ENCODE measurements around the gene RPL31. TPM values are rescaled to one million over a fixed set of nuclear protein-coding genes. Genes with fewer than 3 reads are reported as not detected.

Gene RPL31
- total and polyA plus RNA-seq, 2 donors (not counting 1 experiment from before 2014, with no cell fraction given), result 1,159 to 2,636 TPM

DNA sequence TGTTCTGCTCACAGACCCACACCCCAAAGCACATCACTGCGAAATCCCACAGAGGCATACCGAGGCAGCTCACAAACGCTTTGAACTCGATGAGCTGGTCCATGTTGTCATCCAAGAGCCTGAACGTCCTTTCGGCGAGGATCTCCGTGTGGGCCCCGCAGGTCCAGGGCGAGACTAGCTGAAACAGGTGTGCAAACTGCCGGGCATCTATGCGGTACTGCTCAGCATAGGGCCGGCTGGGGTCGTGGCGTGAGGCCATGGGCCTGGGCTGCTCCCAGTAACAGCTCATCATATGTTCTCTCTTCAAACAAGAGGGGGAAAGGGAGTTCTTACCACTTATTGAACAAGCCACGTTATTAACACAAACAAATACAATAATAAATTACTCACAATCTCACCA is 20.1 kb downstream of the RPL31 start:
- H3K27me3 ChIP-seq (ENCODE audit: control insufficient read depth, insufficient read depth, low read length), result no peaks in the 10 kb centered on the region
- no peak for TF ChIP-seq EZH2 (IDR thresholded peaks at IDR 0.05; ENCODE audit: low read length, missing control alignments)
- TF ChIP-seq, protein P1, sequence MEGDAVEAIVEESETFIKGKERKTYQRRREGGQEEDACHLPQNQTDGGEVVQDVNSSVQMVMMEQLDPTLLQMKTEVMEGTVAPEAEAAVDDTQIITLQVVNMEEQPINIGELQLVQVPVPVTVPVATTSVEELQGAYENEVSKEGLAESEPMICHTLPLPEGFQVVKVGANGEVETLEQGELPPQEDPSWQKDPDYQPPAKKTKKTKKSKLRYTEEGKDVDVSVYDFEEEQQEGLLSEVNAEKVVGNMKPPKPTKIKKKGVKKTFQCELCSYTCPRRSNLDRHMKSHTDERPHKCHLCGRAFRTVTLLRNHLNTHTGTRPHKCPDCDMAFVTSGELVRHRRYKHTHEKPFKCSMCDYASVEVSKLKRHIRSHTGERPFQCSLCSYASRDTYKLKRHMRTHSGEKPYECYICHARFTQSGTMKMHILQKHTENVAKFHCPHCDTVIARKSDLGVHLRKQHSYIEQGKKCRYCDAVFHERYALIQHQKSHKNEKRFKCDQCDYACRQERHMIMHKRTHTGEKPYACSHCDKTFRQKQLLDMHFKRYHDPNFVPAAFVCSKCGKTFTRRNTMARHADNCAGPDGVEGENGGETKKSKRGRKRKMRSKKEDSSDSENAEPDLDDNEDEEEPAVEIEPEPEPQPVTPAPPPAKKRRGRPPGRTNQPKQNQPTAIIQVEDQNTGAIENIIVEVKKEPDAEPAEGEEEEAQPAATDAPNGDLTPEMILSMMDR (conservative IDR thresholded peaks at IDR 0.05 in 1 of 2, IDR thresholded peaks at IDR 0.05 in 1 of 2; ENCODE audit: low read depth in 1 of 2, low read length in 2 of 2), result no peak
- H2AFZ ChIP-seq (ENCODE audit: low read length), result no peak overlapping the region
- H4K20me1 ChIP-seq (ENCODE audit: control insufficient read depth, extremely low read depth, insufficient read depth, low read length), result no peaks in the 10 kb centered on the region
- no peak overlapping the region for H3K9ac ChIP-seq (ENCODE audit: insufficient read depth, low read length)
- no peak overlapping the region for H3K4me3 ChIP-seq (replicated peaks in 1 of 4; ENCODE audit: control extremely low read depth in 1 of 4, insufficient read depth in 1 of 4, low read depth in 3 of 4, low read length in 4 of 4)
- no peaks in the 10 kb centered on the region for H3K79me2 ChIP-seq (ENCODE audit: control insufficient read depth, insufficient read depth, low read length)
- no peak overlapping the region for H3K27ac ChIP-seq (ENCODE audit: insufficient read depth, low read length)
- no peaks in the 10 kb centered on the region for H3K9me3 ChIP-seq (ENCODE audit: control insufficient read depth, insufficient read depth, low read depth, low read length)
- no peaks in the 10 kb centered on the region for H3K36me3 ChIP-seq (ENCODE audit: control insufficient read depth, insufficient read depth, low read length)
- no peak for DNase-seq (ENCODE audit: low read depth in 2 of 2)
- no peaks in the 10 kb centered on the region for H3K4me1 ChIP-seq (ENCODE audit: control insufficient read depth, extremely low read depth, insufficient read depth, low read length)
- no peak overlapping the region for H3K4me2 ChIP-seq (ENCODE audit: extremely low read depth, insufficient read depth, low read length)

DNA sequence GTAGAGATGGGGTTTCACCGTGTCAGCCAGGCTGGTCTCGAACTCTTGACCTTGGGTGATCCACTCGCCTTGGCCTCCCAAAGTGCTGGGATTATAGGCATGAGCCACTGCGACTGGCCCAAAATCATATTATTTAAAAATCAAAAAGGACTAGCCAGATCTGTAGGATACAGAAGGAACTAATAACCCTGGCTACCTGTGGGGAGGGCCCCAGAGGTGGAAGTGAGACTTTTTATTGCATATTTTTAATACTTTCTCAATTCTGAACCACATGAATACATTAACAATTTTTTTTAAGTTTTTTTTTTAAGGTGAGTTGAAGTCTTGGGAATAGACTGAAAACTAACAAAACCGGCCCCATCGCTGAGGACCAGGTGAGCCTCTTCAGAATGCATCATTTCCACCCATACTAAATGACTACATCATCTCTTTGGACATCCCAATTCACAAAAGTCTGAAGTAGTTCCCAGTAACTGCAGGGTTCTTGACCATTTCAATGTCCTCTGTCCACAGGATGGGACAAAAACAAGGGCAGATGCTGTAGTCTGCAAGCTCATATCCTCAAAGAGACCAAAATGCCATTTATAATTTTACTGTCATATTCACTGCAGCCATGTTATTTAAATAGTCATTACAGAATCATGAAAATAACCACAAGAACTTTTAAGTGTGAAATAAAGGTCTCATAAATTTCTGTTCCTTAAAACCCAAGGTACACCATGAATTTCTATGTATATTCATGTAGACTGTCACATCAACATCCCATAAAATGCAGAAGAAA is 21.4 kb downstream of the RPL31 start:
- no peak for TF ChIP-seq EZH2 (IDR thresholded peaks at IDR 0.05; ENCODE audit: low read length, missing control alignments)
- TF ChIP-seq, protein P1 (conservative IDR thresholded peaks at IDR 0.05 in 1 of 2, IDR thresholded peaks at IDR 0.05 in 1 of 2; ENCODE audit: low read depth in 1 of 2, low read length in 2 of 2), result no peak
- no peaks in the 10 kb centered on the region for H4K20me1 ChIP-seq (ENCODE audit: control insufficient read depth, extremely low read depth, insufficient read depth, low read length)
- no peaks in the 10 kb centered on the region for H3K79me2 ChIP-seq (ENCODE audit: control insufficient read depth, insufficient read depth, low read length)
- no peak overlapping the region for H3K4me2 ChIP-seq (ENCODE audit: extremely low read depth, insufficient read depth, low read length)
- H3K9ac ChIP-seq (ENCODE audit: insufficient read depth, low read length), result no peak overlapping the region
- no peaks in the 10 kb centered on the region for H3K27me3 ChIP-seq (ENCODE audit: control insufficient read depth, insufficient read depth, low read length)
- no peaks in the 10 kb centered on the region for H3K36me3 ChIP-seq (ENCODE audit: control insufficient read depth, insufficient read depth, low read length)
- H3K4me3 ChIP-seq (replicated peaks in 1 of 4; ENCODE audit: control extremely low read depth in 1 of 4, insufficient read depth in 1 of 4, low read depth in 3 of 4, low read length in 4 of 4), result no peak overlapping the region
- H3K4me1 ChIP-seq (ENCODE audit: control insufficient read depth, extremely low read depth, insufficient read depth, low read length), result no peaks in the 10 kb centered on the region
- DNase-seq (ENCODE audit: low read depth in 2 of 2), result no peak
- H3K9me3 ChIP-seq (ENCODE audit: control insufficient read depth, insufficient read depth, low read depth, low read length), result no peaks in the 10 kb centered on the region
- H3K27ac ChIP-seq (ENCODE audit: insufficient read depth, low read length), result no peak overlapping the region
- no peak overlapping the region for H2AFZ ChIP-seq (ENCODE audit: low read length)

DNA sequence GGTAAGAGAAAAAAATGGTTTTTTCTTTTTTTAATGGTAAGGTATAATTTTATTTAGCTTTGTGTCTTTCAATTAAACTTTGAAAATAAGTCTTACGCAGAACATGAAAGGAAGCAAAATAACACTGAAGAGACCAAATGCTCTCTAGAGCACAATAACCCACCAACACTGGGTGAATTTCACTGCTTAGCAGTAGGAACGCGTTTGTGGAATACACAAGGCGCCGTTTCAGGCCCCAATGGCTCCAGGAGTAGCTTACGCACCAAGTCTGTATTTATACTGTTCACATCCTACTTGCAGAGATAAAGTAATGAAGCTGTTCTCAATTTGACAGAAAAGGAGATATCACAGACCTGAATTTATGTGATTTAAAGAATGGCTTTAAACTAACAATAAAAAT is 23.5 kb downstream of the RPL31 start:
- Histone ChIP-seq H4K20me1 (ENCODE audit: control insufficient read depth, extremely low read depth, insufficient read depth, low read length) (no peaks in the 10 kb centered on the region), H3K4me1 (ENCODE audit: control insufficient read depth, extremely low read depth, insufficient read depth, low read length) (no peaks in the 10 kb centered on the region), H3K4me2 (ENCODE audit: extremely low read depth, insufficient read depth, low read length) (no peak overlapping the region), H3K27me3 (ENCODE audit: control insufficient read depth, insufficient read depth, low read length) (no peaks in the 10 kb centered on the region), H3K9ac (ENCODE audit: insufficient read depth, low read length) (no peak overlapping the region), H3K4me3 (replicated peaks in 1 of 4; ENCODE audit: control extremely low read depth in 1 of 4, insufficient read depth in 1 of 4, low read depth in 3 of 4, low read length in 4 of 4) (no peak overlapping the region), H3K36me3 (ENCODE audit: control insufficient read depth, insufficient read depth, low read length) (no peaks in the 10 kb centered on the region), H3K79me2 (ENCODE audit: control insufficient read depth, insufficient read depth, low read length) (no peaks in the 10 kb centered on the region), H2AFZ (ENCODE audit: low read length) (no peak overlapping the region), H3K27ac (ENCODE audit: insufficient read depth, low read length) (no peak overlapping the region), H3K9me3 (ENCODE audit: control insufficient read depth, insufficient read depth, low read depth, low read length) (no peaks in the 10 kb centered on the region)
- TF ChIP-seq, protein P1 (conservative IDR thresholded peaks at IDR 0.05 in 1 of 2, IDR thresholded peaks at IDR 0.05 in 1 of 2; ENCODE audit: low read depth in 1 of 2, low read length in 2 of 2), result no peak
- TF ChIP-seq EZH2 (IDR thresholded peaks at IDR 0.05; ENCODE audit: low read length, missing control alignments), result no peak
- no peak for DNase-seq (ENCODE audit: low read depth in 2 of 2)

All from fibroblast of lung (primary cell).